Activated CD4-positive, alpha-beta memory T cell treated with anti-CD3 and anti-CD28 coated beads for 36 hours (primary cell): ENCODE data around the gene CXCR5. TPM values are rescaled to one million over a fixed set of nuclear protein-coding genes. Genes with fewer than 3 reads are reported as not detected.
A peak's percentile ranks its signal among the peaks of the same experiment; 100 is the strongest.

Source experiments
- CTCF ChIA-PET: fragments of 350-600 bp; sonication (Branson Sonifier 250); formaldehyde crosslinking; loops from one replicate; lab custom pipeline; 2021; ENCODE audit warnings: antibody characterized with exemption, inconsistent platforms; lab: Charles Lee
- POLR2A ChIA-PET: fragments of 350-600 bp; sonication (Branson Sonifier 250); formaldehyde crosslinking; loops from one replicate; lab custom pipeline; 2021; ENCODE audit warnings: antibody characterized with exemption; lab: Charles Lee
- DNase-seq: peaks from one replicate; pipeline ENCODE4 v3.0.0-alpha.2; 2020
- H3K27ac Mint-ChIP-seq: one replicate; pipeline ENCODE4 v1.8.0; 2021; ENCODE audit warnings: mixed read lengths
- H3K27me3 Mint-ChIP-seq: one replicate; pipeline ENCODE4 v1.8.0; 2021; ENCODE audit warnings: mixed read lengths
- H3K36me3 Mint-ChIP-seq: one replicate; pipeline ENCODE4 v1.8.0; 2021; ENCODE audit warnings: mixed read lengths
- H3K4me1 Mint-ChIP-seq: one replicate; pipeline ENCODE4 v1.8.0; 2021; ENCODE audit warnings: low read depth, mixed read lengths
- H3K4me3 Mint-ChIP-seq: one replicate; pipeline ENCODE4 v1.8.0; 2021; ENCODE audit warnings: mild to moderate bottlenecking, mixed read lengths
- H3K9me3 Mint-ChIP-seq: one replicate; pipeline ENCODE4 v1.8.0; 2021; ENCODE audit warnings: mixed read lengths
- intact Hi-C: fragments of 100-400 bp; cut with micrococcal nuclease; formaldehyde crosslinking; loops from one replicate; pipeline ENCODE4 v1.15.1; 2023
- total RNA-seq, 2 experiments: library from RNA; stranded (reverse); gene quantifications; one replicate each; pipeline ENCODE4 v1.2.3, GENCODE V29; 2021

CXCR5 gene
- total RNA-seq, 2 experiments from 2014 or later: 28.0 to 28.3 TPM

DNA sequence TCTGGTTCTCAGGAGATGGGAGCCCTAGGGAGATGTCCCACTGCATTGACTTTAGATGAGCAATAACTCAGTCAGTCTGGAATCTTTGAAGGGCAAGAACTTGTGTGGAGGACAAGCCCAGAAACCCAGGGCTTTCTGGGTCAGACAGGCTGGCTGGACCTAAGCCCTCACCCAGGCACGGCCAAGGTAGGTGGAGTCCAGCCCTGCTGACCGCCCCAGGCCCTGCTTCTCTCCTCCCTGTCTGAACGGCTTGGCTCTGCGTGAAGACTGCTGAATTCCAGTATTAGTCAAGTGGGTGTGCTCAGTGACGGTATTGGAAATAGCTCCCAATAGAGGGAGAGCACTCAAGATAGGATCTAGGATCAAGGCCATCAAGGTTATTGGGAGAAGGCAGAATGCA lies 6.1 kb downstream of the CXCR5 start:
- no peak overlapping the region for H3K4me3 Mint-ChIP-seq
- H3K36me3 Mint-ChIP-seq: peaks cover 74% of the 10 kb centered on the region
- CTCF ChIA-PET: no interaction called here
- no peaks in the 10 kb centered on the region for H3K27me3 Mint-ChIP-seq
- peak overlapping the region; percentile 93 for H3K27ac Mint-ChIP-seq
- no peaks in the 10 kb centered on the region for H3K9me3 Mint-ChIP-seq
- POLR2A ChIA-PET: interaction anchor here (1.3 kb wide), 1 partner anchor 19 kb away, joined by 3 read pairs; no protein-coding TSS in a partner anchor
- intact Hi-C loops: loop anchor here (5.0 kb wide), 1 partner anchor 38 kb away; the partner anchor contains the start of gene BCL9L
- peaks cover 86% of the 10 kb centered on the region for H3K4me1 Mint-ChIP-seq
- DNase-seq: no peak

- intact Hi-C loops: loop anchor here (5.0 kb wide), 1 partner anchor 35 kb away; the partner anchor contains the start of gene BCL9L
- DNase-seq: peak; percentile 69
- CTCF ChIA-PET: interaction anchor here (1.0 to 1.4 kb wide), 2 partner anchors 9 to 203 kb away, joined by 4 read pairs; partner anchors contain the start of gene CXCR5
These were observed 8.8 kb downstream of the CXCR5 start for GRCh38 chr11:118892514-118892913.

GRCh38 chr11:118892964-118893363 lies 9.3 kb downstream of the CXCR5 start:
- peak overlapping the region; percentile 93 for H3K27ac Mint-ChIP-seq
- H3K36me3 Mint-ChIP-seq: peaks cover 62% of the 10 kb centered on the region
- no peak for DNase-seq
- ChIA-PET CTCF (interaction anchor here (0.7 to 1.4 kb wide), 3 partner anchors 10 to 203 kb away, joined by 3 to 4 read pairs (median 4); partner anchors contain the start of gene CXCR5), POLR2A (interaction anchor here (1.8 kb wide), 1 partner anchor 9 kb away, joined by 7 read pairs; the partner anchor contains the start of gene CXCR5)
- intact Hi-C loops: loop anchor here (5.0 kb wide), 1 partner anchor 34 kb away; the partner anchor contains the start of gene BCL9L
- no peaks in the 10 kb centered on the region for H3K9me3 Mint-ChIP-seq
- H3K4me1 Mint-ChIP-seq: peaks cover 95% of the 10 kb centered on the region
- H3K27me3 Mint-ChIP-seq: no peaks in the 10 kb centered on the region
- H3K4me3 Mint-ChIP-seq: peak overlapping the region; percentile 7

More at GRCh38 chr11:118892514-118892913, 8.8 kb downstream of the CXCR5 start:
- POLR2A ChIA-PET: interaction anchor here (1.8 kb wide), 1 partner anchor 9 kb away, joined by 7 read pairs; the partner anchor contains the start of gene CXCR5
- H3K36me3 Mint-ChIP-seq: peaks cover 64% of the 10 kb centered on the region
- peak overlapping the region; percentile 7 for H3K4me3 Mint-ChIP-seq
- H3K9me3 Mint-ChIP-seq: no peaks in the 10 kb centered on the region
- peaks cover 94% of the 10 kb centered on the region for H3K4me1 Mint-ChIP-seq
- no peaks in the 10 kb centered on the region for H3K27me3 Mint-ChIP-seq
- H3K27ac Mint-ChIP-seq: peak overlapping the region; percentile 93

- Mint-ChIP-seq H3K27ac (peak overlapping the region; percentile 93), H3K27me3 (no peaks in the 10 kb centered on the region), H3K4me1 (peaks cover 88% of the 10 kb centered on the region), H3K36me3 (peaks cover 58% of the 10 kb centered on the region), H3K4me3 (peak overlapping the region; percentile 16), H3K9me3 (no peaks in the 10 kb centered on the region)
- POLR2A ChIA-PET: no interaction called here
- intact Hi-C loops: loop anchor here (5.0 kb wide), 1 partner anchor 34 kb away; the partner anchor contains the start of gene BCL9L
- CTCF ChIA-PET: interaction anchor here (0.7 to 1.4 kb wide), 2 partner anchors 108 to 204 kb away, joined by 3 to 4 read pairs; no protein-coding TSS in a partner anchor
- DNase-seq: no peak
These were observed 10.0 kb downstream of the CXCR5 start for GRCh38 chr11:118893662-118894061.

DNA sequence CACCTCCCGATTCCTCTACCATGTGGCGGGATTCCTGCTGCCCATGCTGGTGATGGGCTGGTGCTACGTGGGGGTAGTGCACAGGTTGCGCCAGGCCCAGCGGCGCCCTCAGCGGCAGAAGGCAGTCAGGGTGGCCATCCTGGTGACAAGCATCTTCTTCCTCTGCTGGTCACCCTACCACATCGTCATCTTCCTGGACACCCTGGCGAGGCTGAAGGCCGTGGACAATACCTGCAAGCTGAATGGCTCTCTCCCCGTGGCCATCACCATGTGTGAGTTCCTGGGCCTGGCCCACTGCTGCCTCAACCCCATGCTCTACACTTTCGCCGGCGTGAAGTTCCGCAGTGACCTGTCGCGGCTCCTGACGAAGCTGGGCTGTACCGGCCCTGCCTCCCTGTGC lies 10.5 kb downstream of the CXCR5 start:
- intact Hi-C loops: loop anchor here (5.0 kb wide), 1 partner anchor 33 kb away; the partner anchor contains the start of gene BCL9L
- Mint-ChIP-seq H3K36me3 (peaks cover 55% of the 10 kb centered on the region), H3K4me1 (peaks cover 83% of the 10 kb centered on the region), H3K27me3 (no peaks in the 10 kb centered on the region), H3K27ac (peak overlapping the region; percentile 93), H3K4me3 (no peak overlapping the region), H3K9me3 (no peaks in the 10 kb centered on the region)
- CTCF ChIA-PET: interaction anchor here (1.0 to 2.5 kb wide), 5 partner anchors 11 to 204 kb away, joined by 3 to 20 read pairs (median 11); partner anchors contain the start of genes CXCR5 and DDX6
- POLR2A ChIA-PET: interaction anchor here (0.8 to 1.9 kb wide), 4 partner anchors 24 to 206 kb away, joined by 3 to 21 read pairs (median 8); partner anchors contain the start of gene DDX6
- DNase-seq: no peak

DNA sequence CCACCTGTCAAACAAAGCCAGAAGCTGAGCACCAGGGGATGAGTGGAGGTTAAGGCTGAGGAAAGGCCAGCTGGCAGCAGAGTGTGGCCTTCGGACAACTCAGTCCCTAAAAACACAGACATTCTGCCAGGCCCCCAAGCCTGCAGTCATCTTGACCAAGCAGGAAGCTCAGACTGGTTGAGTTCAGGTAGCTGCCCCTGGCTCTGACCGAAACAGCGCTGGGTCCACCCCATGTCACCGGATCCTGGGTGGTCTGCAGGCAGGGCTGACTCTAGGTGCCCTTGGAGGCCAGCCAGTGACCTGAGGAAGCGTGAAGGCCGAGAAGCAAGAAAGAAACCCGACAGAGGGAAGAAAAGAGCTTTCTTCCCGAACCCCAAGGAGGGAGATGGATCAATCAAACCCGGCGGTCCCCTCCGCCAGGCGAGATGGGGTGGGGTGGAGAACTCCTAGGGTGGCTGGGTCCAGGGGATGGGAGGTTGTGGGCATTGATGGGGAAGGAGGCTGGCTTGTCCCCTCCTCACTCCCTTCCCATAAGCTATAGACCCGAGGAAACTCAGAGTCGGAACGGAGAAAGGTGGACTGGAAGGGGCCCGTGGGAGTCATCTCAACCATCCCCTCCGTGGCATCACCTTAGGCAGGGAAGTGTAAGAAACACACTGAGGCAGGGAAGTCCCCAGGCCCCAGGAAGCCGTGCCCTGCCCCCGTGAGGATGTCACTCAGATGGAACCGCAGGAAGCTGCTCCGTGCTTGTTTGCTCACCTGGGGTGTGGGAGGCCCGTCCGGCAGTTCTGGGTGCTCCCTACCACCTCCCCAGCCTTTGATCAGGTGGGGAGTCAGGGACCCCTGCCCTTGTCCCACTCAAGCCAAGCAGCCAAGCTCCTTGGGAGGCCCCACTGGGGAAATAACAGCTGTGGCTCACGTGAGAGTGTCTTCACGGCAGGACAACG lies 11.7 kb downstream of the CXCR5 start:
- H3K9me3 Mint-ChIP-seq: no peaks in the 10 kb centered on the region
- no peaks in the 10 kb centered on the region for H3K27me3 Mint-ChIP-seq
- peak overlapping the region; percentile 58 for H3K4me3 Mint-ChIP-seq
- H3K27ac Mint-ChIP-seq: peak overlapping the region; percentile 93
- ChIA-PET CTCF (interaction anchor here (0.8 to 2.5 kb wide), 11 partner anchors 11 to 205 kb away, joined by 3 to 20 read pairs (median 4); partner anchors contain the start of genes CXCR5 and DDX6), POLR2A (interaction anchor here (1.0 to 2.5 kb wide), 8 partner anchors 12 to 205 kb away, joined by 3 to 21 read pairs (median 4); partner anchors contain the start of genes CXCR5 and DDX6)
- peak; percentile 89 for DNase-seq
- peaks cover 45% of the 10 kb centered on the region for H3K36me3 Mint-ChIP-seq
- H3K4me1 Mint-ChIP-seq: peaks cover 71% of the 10 kb centered on the region
- intact Hi-C loops: loop anchor here (1.0 kb wide), 1 partner anchor 12 kb away; the partner anchor contains the start of gene CXCR5

DNA sequence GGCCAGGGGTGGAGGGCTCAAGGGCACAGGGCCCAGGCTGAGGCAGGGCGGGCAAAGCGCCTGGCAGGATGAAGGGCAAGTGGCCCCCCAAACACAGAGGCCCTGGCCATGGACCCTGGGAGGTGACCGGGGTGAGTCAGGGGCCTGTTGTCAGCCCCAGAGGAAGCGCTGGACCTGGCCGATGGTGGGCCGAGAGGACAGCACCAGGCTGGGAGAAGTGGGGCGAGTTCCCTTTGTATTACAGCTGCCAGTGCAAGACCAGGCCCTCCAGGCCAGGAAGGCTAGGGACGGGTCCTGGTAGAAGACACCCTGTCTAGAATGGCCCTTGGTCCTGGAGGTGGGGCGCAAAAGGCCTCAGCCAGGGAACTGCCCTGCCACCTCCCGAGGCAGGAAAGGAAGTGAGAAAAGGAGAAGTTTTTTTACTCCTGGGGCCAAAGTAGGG lies 12.8 kb downstream of the CXCR5 start:
- intact Hi-C loops: no loop called here
- Mint-ChIP-seq H3K9me3 (no peaks in the 10 kb centered on the region), H3K36me3 (peaks cover 47% of the 10 kb centered on the region), H3K4me3 (no peak overlapping the region), H3K27me3 (no peaks in the 10 kb centered on the region), H3K27ac (peak overlapping the region; percentile 93), H3K4me1 (peaks cover 63% of the 10 kb centered on the region)
- DNase-seq: no peak
- CTCF ChIA-PET: interaction anchor here (0.9 to 2.5 kb wide), 6 partner anchors 10 to 206 kb away, joined by 3 to 20 read pairs (median 6); partner anchors contain the start of genes CXCR5 and DDX6
- POLR2A ChIA-PET: interaction anchor here (1.3 to 2.5 kb wide), 4 partner anchors 13 to 204 kb away, joined by 4 to 19 read pairs (median 4); partner anchors contain the start of gene CXCR5

- DNase-seq: no peak
- Mint-ChIP-seq H3K4me3 (no peak overlapping the region), H3K4me1 (peaks cover 58% of the 10 kb centered on the region), H3K27me3 (no peaks in the 10 kb centered on the region), H3K27ac (peak overlapping the region; percentile 93), H3K36me3 (peaks cover 51% of the 10 kb centered on the region), H3K9me3 (no peaks in the 10 kb centered on the region)
- ChIA-PET POLR2A (interaction anchor here (2.5 kb wide), 1 partner anchor 13 kb away, joined by 19 read pairs; the partner anchor contains the start of gene CXCR5), CTCF (interaction anchor here (1.5 kb wide), 1 partner anchor 29 kb away, joined by 3 read pairs; no protein-coding TSS in a partner anchor)
- intact Hi-C loops: no loop called here
These were observed 13.4 kb downstream of the CXCR5 start for GRCh38 chr11:118896921-118897591.

DNA sequence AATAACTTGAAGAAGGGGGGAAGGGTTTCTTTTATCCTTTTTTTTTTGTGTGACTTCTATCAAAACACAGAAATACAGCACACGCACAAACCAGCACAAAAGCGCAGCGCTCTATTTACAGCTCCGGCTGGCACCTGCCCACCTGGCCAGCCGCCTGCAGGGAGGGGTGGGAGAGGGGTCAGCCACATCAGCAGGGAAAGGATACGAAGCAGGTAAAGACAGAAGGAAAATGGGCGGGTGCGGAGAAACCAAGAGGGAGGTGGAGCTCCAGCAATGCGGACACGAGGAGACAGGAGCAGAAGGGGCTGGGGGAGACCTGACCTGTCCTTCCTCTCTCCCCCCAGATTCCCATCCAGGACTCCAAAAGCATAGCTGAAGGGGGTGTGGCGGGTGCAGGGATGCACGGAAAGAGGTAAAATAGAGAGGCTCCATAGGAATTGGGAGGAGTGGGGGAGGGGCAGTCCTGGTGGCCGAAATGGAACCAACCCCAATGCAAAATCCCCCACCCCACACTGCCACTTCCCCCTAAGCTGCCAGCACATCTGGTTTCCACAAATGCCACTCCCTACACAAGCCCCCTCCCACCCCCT lies 14.1 kb downstream of the CXCR5 start:
- intact Hi-C loops: no loop called here
- POLR2A ChIA-PET: interaction anchor here (0.7 kb wide), 1 partner anchor 108 kb away, joined by 3 read pairs; no protein-coding TSS in a partner anchor
- H3K27ac Mint-ChIP-seq: peak overlapping the region; percentile 93
- H3K36me3 Mint-ChIP-seq: peaks cover 51% of the 10 kb centered on the region
- H3K27me3 Mint-ChIP-seq: no peaks in the 10 kb centered on the region
- DNase-seq: no peak
- CTCF ChIA-PET: interaction anchor here (0.9 kb wide), 1 partner anchor 208 kb away, joined by 3 read pairs; no protein-coding TSS in a partner anchor
- peaks cover 50% of the 10 kb centered on the region for H3K4me1 Mint-ChIP-seq
- no peaks in the 10 kb centered on the region for H3K9me3 Mint-ChIP-seq
- no peak overlapping the region for H3K4me3 Mint-ChIP-seq
